Aorta (tissue), 5 donors: ENCODE measurements around the gene RASGRF2. TPM values are rescaled to one million over a fixed set of nuclear protein-coding genes. Genes with fewer than 3 reads are reported as not detected.

Source experiments
- ATAC-seq: fragments of 200-7000 bp; cut with Tn5 transposase; one replicate; pipeline ENCODE4 v1.9.1; 2022; ENCODE audit warnings: moderate library complexity; ENCODE audit not compliant: low FRiP score
- DNase-seq, 2 donors: peaks; one replicate each; pipeline ENCODE4 v3.0.0-alpha.2; 2020
- H3K27ac ChIP-seq, 2 donors: one replicate each; pipeline ENCODE4 v1.5.1; 2013; ENCODE audit warnings: low read length in 2 of 2, mild to moderate bottlenecking in 2 of 2, moderate library complexity in 2 of 2, control low read depth in 1 of 2, inconsistent platforms in 1 of 2, low read depth in 1 of 2
- H3K27me3 ChIP-seq, 2 donors: one replicate each; pipeline ENCODE4 v1.6.1; 2013; ENCODE audit warnings: control low read depth in 1 of 2, low read length in 1 of 2, mild to moderate bottlenecking in 1 of 2, moderate library complexity in 1 of 2; ENCODE audit not compliant: insufficient read depth in 2 of 2, control insufficient read depth in 1 of 2
- H3K36me3 ChIP-seq, 2 donors: one replicate each; pipeline ENCODE4 v1.6.1; 2013; ENCODE audit warnings: control low read depth in 1 of 2, low read length in 1 of 2, mild to moderate bottlenecking in 1 of 2; ENCODE audit not compliant: insufficient read depth in 2 of 2, control insufficient read depth in 1 of 2
- H3K4me1 ChIP-seq, 2 donors: one replicate each; pipeline ENCODE4 v1.6.1; 2013; ENCODE audit warnings: low read length in 2 of 2, control low read depth in 1 of 2, mild to moderate bottlenecking in 1 of 2, moderate library complexity in 1 of 2; ENCODE audit not compliant: insufficient read depth in 2 of 2, control insufficient read depth in 1 of 2
- H3K4me3 ChIP-seq, 2 donors: one replicate each; pipeline ENCODE4 v1.5.1; 2013; ENCODE audit warnings: low read length in 2 of 2, control low read depth in 1 of 2, mild to moderate bottlenecking in 1 of 2
- H3K9me3 ChIP-seq: one replicate; pipeline ENCODE4 v1.6.1; 2013; ENCODE audit warnings: mild to moderate bottlenecking, low read length; ENCODE audit not compliant: control insufficient read depth
- WGBS, 2 donors: extraction: QIAGEN DNeasy Blood & Tissue Kit; methylation state at CpG; one replicate each; pipeline ENCODE4 v1.1.7; 2013; 5-methylcytosine and 5-hydroxymethylcytosine counted together
- intact Hi-C, 2 donors: fragments of 100-400 bp; cut with DNase I; formaldehyde crosslinking; loops; one replicate each; pipeline versions ENCODE4 v1.14.2 to v1.15.0; 2022
- polyA plus RNA-seq, 2 donors: library from polyadenylated mRNA; stranded (reverse); fragments of 200-250 nt; gene quantifications; one replicate each; pipeline ENCODE4 v1.2.3, GENCODE V29; 2013
- total RNA-seq, 2 donors: library from RNA; stranded (reverse); fragmentation: NEBNext Ultra II Directional; extraction: Animal tissue kit (Norgen Biotek cat#: 25700); gene quantifications; one replicate each; pipeline ENCODE4 v1.2.1, GENCODE V29; 2021
- donor health status: healthy with polysubstance abuse.
- donor health status: Bipolar disorder and iron deficiency.
- donor health status: DM: no; HTN: no; CAD: no.
- donor health status: DM: no; HTN: no; CAD: no.
- donor health status: DM: yes; HTN: yes; CAD: no.

The RASGRF2 gene
- total and polyA plus RNA-seq, 4 donors: 2.3 to 17.4 (median 5.7) TPM

- H3K4me1 ChIP-seq: no peaks in the 10 kb centered on the region
- intact Hi-C loops: loop anchor here in 1 of 2 donors (10.0 kb wide), 1 partner anchor 505 kb away; no protein-coding TSS in a partner anchor
- no peak overlapping the region for H3K27ac ChIP-seq
- no peak for DNase-seq
- H3K27me3 ChIP-seq: no peaks in the 10 kb centered on the region
- H3K9me3 ChIP-seq: no peaks in the 10 kb centered on the region
- no peak for ATAC-seq
- H3K4me3 ChIP-seq: no peak overlapping the region
- no peaks in the 10 kb centered on the region for H3K36me3 ChIP-seq
- 86 to 88% methylated on average over 14 of the region's 14 CpGs for WGBS, 2 donors
Measured at GRCh38 chr5:81189875-81190498, 229.8 kb downstream of the RASGRF2 start.

DNA sequence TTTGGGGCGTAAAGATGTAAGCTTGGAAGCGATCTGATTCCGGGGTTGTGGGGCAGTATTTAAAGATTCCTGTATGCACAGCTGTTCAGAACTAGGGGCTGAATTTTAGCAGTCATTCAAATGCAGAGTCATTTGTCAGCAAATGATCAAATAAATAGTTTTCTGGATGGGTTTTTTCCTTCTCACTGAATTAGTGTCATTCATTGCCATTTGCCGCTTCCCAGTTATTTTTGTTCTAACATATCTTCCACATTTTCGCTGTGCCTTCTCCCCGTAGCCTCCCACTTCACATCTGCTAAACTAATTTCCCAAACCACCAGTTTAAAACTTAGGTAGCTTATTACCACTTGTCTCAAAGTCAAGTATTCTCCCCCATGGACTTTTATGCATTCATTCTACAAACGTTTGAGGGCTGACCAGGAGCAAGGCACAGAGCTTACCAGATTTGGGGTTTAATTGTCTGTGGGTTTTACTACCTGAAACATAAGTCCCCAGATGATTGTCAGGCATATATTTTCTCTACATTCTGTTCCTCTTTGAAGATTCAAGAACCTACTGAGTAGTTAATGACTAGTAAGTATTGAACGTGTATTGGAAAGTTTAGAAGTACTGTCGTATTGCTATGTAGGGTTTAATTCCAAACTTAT, 231.7 kb downstream of the RASGRF2 start:
- DNase-seq (no peak), ATAC-seq (no peak)
- Histone ChIP-seq H3K36me3 (no peaks in the 10 kb centered on the region), H3K27me3 (no peaks in the 10 kb centered on the region), H3K4me3 (no peak overlapping the region), H3K4me1 (no peaks in the 10 kb centered on the region), H3K27ac (no peak overlapping the region), H3K9me3 (no peaks in the 10 kb centered on the region)
- 88 to 92% methylated on average over 9 of the region's 9 CpGs for WGBS, 2 donors
- intact Hi-C loops: loop anchor here in 1 of 2 donors (10.0 kb wide), 1 partner anchor 507 kb away; no protein-coding TSS in a partner anchor

GRCh38 chr5:81192373-81192750, 232.2 kb downstream of the RASGRF2 start:
- no peaks in the 10 kb centered on the region for H3K4me1 ChIP-seq
- no peak overlapping the region for H3K4me3 ChIP-seq
- DNase-seq: no peak
- 67 to 70% methylated on average over 8 of the region's 8 CpGs for WGBS, 2 donors
- intact Hi-C loops: loop anchor here in 1 of 2 donors (10.0 kb wide), 1 partner anchor 508 kb away; no protein-coding TSS in a partner anchor
- H3K27me3 ChIP-seq: no peaks in the 10 kb centered on the region
- ATAC-seq: no peak
- H3K9me3 ChIP-seq: no peaks in the 10 kb centered on the region
- no peaks in the 10 kb centered on the region for H3K36me3 ChIP-seq
- H3K27ac ChIP-seq: no peak overlapping the region

- H3K4me1 ChIP-seq: no peaks in the 10 kb centered on the region
- no peaks in the 10 kb centered on the region for H3K36me3 ChIP-seq
- H3K9me3 ChIP-seq: no peaks in the 10 kb centered on the region
- no peaks in the 10 kb centered on the region for H3K27me3 ChIP-seq
- WGBS, 2 donors: 21 to 23% methylated on average over 31 of the region's 31 CpGs
- H3K4me3 ChIP-seq: no peak overlapping the region
- DNase-seq: peak; percentile 85 to 94
- intact Hi-C loops: loop anchor here in 1 of 2 donors (10.0 kb wide), 1 partner anchor 510 kb away; no protein-coding TSS in a partner anchor
- peak; percentile 94 for ATAC-seq
- H3K27ac ChIP-seq: no peak overlapping the region
Measured at GRCh38 chr5:81194633-81195334, 234.6 kb downstream of the RASGRF2 start.

GRCh38 chr5:81195335-81195929, 235.3 kb downstream of the RASGRF2 start:
- no peak for DNase-seq

GRCh38 chr5:81202655-81203054, 242.5 kb downstream of the RASGRF2 start:
- ATAC-seq: peak; percentile 40
- no peaks in the 10 kb centered on the region for H3K27me3 ChIP-seq

More at GRCh38 chr5:81195335-81195929, 235.3 kb downstream of the RASGRF2 start:
- intact Hi-C loops: loop anchor here in 1 of 2 donors (10.0 kb wide), 1 partner anchor 511 kb away; no protein-coding TSS in a partner anchor
- Histone ChIP-seq H3K4me1 (no peaks in the 10 kb centered on the region), H3K27me3 (no peaks in the 10 kb centered on the region), H3K4me3 (no peak overlapping the region), H3K27ac (no peak overlapping the region), H3K9me3 (no peaks in the 10 kb centered on the region), H3K36me3 (no peaks in the 10 kb centered on the region)
- ATAC-seq: no peak
- WGBS, 2 donors: 23 to 26% methylated on average over 5 of the region's 5 CpGs

DNA sequence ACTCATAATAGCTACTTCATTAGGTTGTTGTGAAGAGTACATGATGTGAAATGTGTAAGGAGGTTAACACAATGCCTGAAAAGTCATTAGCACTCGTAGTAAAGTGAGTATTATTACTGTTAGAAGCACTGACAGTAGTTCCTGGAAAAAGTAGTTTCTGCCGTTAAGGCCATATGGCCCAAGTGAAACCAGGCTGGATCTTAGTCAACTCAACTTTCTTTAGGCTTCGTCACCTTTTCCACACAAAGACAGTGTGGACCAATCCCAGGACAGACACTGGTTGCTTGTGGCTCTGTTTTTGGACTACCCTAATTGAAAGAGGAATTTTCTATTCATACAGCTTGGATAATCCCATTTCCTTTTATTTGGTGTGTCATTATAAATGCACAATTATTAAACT, 243.6 kb downstream of the RASGRF2 start:
- H3K36me3 ChIP-seq: no peaks in the 10 kb centered on the region
- DNase-seq (no peak), ATAC-seq (no peak)
- intact Hi-C loops: no loop called here
- H3K4me3 ChIP-seq: no peak overlapping the region
- H3K4me1 ChIP-seq: no peaks in the 10 kb centered on the region
- H3K9me3 ChIP-seq: no peaks in the 10 kb centered on the region
- H3K27me3 ChIP-seq: no peaks in the 10 kb centered on the region
- 93% methylated on average over 3 of the region's 3 CpGs for whole genome bisulfite sequencing, 2 donors
- H3K27ac ChIP-seq: no peak overlapping the region

More at GRCh38 chr5:81202655-81203054, 242.5 kb downstream of the RASGRF2 start:
- no peaks in the 10 kb centered on the region for H3K4me1 ChIP-seq
- no peak overlapping the region for H3K4me3 ChIP-seq
- no peaks in the 10 kb centered on the region for H3K9me3 ChIP-seq
- no peaks in the 10 kb centered on the region for H3K36me3 ChIP-seq
- 8 to 11% methylated on average over 2 of the region's 2 CpGs for WGBS, 2 donors
- intact Hi-C loops: no loop called here
- DNase-seq: no peak
- no peak overlapping the region for H3K27ac ChIP-seq

DNA sequence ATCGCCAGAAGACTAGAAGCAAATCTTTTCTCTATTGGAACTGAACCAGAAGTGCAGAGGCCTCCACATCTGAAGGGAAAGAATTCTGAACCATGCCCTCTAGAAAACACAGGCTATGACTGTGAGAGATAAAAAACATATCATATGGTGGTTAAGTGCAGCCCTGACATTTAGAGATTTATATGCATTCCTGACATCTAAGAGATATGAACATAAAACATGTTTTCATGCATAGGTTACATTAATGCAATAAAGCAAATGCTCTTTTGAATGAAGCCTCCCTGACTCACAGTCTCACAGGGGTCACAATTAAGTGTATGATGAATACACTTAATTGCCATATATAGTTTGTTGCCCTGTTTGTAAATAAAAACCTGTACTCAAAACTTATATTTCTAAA, 244.0 kb downstream of the RASGRF2 start:
- 86 to 93% methylated on average over 1 of the region's 1 CpG for WGBS, 2 donors
- ATAC-seq (no peak), DNase-seq (no peak)
- Histone ChIP-seq H3K27me3 (no peaks in the 10 kb centered on the region), H3K36me3 (no peaks in the 10 kb centered on the region), H3K4me3 (no peak overlapping the region), H3K4me1 (no peaks in the 10 kb centered on the region), H3K27ac (no peak overlapping the region), H3K9me3 (no peaks in the 10 kb centered on the region)
- intact Hi-C loops: no loop called here
